Measurements from ENCODE around the gene FRAT2.

Gene FRAT2, protein sequence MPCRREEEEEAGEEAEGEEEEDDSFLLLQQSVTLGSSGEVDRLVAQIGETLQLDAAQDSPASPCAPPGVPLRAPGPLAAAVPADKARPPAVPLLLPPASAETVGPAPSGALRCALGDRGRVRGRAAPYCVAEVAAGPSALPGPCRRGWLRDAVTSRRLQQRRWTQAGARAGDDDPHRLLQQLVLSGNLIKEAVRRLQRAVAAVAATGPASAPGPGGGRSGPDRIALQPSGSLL

DNA sequence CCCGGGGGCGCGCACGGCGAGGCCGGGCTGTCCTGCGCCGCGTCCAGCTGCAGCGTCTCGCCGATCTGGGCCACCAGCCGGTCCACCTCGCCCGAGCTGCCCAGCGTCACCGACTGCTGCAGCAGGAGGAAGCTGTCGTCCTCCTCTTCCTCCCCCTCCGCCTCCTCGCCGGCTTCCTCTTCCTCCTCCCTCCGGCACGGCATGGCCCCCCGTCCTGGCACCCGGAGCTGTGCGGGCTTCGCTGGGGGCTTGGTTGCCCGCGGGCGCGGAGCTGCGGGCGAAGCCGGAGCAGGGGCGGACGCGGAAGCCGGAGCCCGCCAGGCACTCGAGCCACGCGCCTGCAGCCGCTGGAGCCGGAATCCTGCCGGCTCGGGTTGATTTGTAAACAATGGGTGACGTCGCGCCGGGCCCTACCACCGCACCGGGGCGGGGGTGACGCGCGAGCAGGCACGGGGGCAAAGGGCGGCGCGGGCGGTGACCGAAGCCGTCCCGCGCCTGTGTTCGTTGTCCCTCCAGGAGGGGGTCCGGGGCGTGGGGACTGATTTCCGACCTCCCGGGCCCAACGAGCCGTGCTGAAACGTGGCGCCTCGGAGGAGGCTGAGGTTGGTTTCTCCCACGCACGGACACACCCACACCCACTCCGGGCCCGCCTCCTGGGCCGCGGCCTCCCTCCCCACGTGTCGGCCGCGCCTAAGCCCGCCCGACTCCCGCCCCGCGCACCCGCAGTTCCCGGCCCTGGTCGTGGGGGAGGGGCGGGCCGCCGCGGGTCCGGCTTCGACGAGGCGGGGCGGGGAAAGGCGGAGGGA lies at the start of gene FRAT2:
FRAT2 (minus strand) TSS at position 360 of the 806 bp plus-strand sequence; CDS start at position 203, 157 bp downstream.
- peak; percentile 93 for DNase-seq

DNA sequence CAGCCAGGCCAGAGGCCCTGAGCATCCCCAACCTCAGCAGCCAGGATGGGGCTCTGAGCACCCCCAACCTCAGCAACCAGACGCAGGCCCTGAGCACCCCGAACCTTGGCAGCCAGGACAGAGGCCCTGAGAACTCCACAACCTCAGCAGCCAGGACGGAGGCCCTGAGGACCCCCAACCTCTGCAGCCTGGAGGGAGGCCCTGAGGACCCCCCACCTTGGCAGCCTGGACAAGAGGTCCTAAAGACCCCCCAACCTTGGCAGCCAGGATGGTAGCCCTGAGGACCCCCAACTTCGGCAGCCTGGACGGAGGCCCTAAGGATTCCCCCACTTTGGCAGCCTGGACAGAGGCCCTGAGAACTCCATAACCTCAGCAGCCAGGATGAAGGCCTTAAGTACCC lies 49.6 kb upstream of the FRAT2 start:
- no peak for DNase-seq

DNA sequence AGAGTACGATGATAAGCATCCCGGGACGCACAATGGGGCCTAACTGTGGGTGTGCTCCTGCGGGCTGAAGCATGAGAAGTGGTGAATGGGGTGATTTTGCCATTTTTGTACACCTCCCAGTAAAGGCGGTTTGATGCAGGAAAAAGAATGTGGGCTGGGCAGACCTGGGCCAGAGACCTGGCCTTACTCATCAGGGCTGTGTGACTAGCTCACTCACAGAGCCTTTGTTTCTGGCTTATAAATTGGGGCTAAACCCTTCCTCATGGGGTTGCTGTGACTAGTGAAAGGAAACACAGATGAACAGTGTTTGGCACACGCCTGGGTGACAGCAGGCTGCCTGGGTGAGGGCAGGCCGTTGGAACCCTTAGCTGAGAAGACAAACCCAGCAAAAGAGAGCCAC lies 48.6 kb upstream of the FRAT2 start:
- DNase-seq: no peak

DNA sequence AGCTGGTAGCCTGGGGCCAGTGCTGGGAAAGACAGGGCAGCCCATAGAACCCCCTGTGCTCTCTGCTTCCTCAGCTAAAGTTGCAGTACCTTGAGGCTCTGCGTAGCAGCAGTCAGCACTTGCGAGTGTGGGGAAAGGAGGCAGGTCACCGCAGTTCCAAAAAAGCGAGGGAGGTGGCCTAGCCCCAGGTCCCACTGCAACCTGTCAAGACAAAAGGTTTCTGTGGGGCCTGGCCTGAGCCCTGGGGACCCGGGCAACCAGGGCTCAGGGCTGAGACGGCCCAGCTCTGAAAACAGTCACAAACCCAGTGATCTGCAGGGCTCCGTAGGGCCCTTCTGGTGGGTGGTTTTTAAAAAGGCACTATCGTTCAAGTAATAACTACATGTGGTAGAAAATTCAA lies 47.1 kb upstream of the FRAT2 start:
- no peak for DNase-seq

DNA sequence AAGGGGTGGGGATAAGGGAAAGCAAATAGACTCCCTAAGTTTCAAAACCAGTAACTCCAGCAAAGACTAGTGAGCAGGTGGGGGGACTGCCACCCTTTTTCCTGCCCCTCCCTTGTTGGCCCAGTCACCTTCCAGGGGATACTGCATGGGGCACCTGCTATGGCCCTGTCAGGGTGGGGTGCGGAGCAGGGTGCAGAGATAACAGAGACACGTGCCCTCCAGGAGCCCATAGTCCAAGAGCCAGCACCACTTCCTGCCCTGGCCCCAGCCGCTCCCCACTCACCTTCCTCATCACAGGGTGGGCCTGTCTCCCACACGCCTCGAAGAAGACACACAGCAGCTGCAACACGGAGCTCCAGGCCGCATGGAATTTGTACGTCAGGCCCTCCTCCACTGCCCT lies 46.0 kb upstream of the FRAT2 start:
- no peak for DNase-seq

DNA sequence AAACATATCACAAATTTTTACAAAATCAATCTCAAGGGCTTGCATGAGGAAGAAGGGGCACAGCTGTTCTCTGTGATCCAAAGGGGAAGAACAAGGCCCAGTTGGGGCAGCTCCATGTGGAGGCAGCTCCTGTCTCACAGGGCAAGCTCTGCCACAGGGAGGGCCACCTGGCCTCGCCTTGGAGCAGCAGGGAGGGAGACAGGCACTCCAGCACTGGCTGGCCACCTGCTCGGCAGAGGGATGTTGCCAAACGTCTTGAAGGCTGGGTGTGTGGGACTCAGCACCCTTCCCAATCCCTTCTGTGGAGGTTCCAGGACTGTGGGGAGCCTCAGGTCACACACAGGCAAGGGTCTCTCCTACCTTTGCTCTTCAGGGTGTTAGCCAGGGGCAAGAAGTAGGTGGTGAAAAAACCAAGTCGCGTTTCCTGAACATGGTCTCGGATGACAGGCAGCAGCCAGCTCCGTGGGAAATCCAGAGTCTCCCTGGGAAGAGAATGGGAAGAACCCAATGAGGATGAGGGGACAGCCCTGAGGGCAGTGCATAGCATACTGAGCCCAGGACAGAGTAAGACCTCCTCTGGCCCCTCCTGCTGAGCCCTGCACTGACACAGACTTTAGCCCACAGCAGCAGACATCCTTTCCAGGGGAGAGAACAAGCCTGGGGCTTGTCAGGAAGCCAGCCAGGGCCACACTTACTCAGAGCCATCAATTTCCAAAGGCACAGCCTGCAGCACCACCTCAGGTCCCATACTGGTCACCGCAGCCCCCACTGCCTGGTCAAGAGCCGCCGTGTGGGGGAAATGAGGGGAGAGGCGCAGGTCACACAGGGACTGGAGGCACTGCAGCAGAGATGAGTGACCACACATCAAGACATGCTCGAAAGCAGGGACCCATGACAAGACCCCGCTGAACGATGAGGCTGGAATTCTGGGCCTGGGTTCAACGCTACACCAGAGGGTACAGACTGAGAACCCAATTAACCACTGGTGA lies 44.7 kb upstream of the FRAT2 start:
- DNase-seq: no peak

DNA sequence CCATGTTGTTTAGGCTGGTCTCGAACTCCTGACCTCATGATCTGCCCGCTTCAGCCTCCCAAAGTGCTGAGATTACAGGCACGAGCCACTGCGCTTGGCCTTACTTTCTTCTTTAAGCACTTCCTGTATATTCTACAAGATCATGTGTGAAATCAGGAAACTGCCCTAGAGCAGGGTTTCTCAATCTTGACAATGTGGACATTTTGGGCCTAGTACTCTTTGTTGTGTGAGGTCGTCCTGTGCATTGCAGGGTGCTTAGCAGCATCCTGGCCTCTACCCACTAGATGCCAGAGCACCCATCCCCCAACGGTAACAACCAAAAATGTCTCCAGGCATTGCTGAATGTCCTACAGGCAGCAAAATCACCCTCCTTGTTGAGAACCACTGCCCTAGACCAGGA lies 41.9 kb upstream of the FRAT2 start:
- DNase-seq: no peak

DNA sequence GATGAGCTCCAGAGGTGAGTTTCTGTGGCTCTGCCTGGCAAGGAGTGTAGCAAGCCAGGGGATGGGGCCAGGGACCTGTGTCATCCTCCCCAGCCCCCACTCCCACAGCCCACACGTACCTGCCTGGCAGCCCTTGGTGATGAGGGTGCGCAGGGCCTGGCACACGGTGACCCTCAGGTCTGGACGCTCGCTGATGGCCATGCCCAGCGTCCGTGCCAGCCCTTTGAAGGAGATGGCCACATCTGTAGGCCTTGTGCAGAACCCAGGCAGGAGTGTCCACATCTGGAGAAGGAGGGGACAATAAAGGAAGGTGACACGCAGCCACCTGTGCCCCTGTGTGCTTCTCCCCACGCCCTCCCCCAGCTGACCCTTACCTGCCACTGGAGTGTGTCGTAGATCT lies 38.9 kb upstream of the FRAT2 start:
- no peak for DNase-seq

DNA sequence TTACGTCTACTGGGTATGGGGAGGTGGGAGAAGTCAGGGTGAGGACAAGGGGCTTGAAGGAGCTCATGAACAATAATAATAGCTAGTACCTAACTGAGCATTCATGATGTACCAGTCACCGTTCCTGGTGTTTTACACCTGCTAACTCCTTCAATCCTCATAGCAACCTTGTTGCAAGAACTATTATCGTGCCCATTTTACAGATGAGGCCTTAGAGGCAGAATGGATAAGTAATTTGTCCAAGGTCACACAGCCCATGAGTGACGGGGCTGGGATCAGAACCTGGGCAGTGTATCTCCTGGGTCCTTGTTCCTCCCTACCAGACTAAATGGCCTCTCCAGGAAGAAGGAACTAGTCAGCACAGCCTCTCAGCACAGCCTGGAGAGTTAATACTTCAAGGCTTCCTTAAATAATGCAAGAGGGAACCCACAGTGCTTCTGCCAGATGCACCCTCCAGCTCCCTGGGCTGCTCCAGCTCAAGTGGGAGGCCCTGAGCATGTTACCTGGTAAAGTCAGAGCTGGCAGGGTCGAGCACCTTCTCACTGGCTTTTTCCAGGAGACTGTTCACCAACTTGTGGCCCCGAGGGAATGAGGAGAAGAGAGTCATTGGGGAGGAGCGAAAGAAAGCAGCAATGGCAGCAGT lies 37.8 kb upstream of the FRAT2 start:
- DNase-seq: no peak

DNA sequence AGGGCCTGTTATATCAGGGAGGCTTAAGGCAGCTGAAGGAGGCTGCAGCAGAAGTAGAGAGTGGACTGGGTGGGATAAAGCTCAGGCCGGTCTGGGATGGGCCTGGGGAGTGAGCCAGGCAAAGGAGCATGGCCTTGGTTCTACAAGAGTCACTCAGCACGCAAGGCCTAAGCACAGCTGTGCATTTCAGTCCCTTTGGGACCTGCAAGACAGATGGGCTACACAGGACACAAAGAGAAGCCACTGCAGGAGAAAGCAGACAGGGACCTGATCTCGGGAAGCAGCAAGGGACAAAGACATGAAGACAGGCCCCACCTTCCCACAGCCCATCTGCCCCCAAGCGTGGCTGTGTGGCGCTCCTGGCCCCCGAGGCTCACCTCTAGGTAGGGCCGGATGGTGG lies 37.2 kb upstream of the FRAT2 start:
- DNase-seq: no peak

DNA sequence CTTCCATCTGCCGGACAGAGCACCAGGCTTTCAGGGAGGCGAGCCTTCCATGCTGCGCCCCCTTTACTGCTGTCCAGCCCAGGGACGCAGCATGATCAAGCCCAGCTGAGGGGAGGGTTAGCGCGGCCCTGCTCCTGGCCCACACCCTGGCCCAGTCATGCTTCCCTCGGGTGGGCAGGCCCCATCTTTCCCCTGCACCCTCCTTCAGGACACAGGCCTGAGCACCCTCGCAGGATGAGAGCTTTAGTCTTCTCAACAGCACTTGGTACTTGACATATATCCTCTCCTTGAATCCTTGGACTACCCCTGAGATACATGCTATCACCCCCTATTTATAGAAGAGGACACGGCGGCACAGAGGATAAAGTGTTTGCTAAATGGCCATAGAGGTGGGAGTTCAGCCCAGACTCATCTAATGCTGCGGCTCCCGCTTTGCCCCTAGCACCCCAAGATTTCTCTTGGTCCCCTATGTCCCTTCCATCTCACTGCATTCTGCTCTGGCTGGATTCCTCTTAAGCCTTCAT lies 32.7 kb upstream of the FRAT2 start:
- no peak for DNase-seq

DNA sequence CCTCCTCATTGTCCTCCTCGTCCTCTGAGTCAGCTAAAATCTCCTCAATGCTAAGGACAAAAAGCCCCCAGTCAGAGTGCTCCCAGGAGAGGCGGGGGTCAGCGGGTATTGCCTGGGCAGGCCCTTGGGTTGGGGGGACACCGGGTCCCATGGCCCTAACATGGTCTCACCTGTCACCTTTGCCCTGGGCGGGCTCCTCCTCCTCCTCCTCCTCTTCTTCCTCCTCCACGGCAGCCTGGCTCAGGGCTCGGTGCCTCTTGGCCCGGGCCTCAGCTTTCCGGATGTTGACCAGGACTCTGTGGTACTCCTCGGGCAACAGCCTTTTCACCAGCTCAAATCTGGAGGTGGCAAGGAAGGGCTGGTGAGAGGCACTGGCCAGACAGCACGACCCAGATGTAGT lies 32.0 kb upstream of the FRAT2 start:
- DNase-seq: no peak

DNA sequence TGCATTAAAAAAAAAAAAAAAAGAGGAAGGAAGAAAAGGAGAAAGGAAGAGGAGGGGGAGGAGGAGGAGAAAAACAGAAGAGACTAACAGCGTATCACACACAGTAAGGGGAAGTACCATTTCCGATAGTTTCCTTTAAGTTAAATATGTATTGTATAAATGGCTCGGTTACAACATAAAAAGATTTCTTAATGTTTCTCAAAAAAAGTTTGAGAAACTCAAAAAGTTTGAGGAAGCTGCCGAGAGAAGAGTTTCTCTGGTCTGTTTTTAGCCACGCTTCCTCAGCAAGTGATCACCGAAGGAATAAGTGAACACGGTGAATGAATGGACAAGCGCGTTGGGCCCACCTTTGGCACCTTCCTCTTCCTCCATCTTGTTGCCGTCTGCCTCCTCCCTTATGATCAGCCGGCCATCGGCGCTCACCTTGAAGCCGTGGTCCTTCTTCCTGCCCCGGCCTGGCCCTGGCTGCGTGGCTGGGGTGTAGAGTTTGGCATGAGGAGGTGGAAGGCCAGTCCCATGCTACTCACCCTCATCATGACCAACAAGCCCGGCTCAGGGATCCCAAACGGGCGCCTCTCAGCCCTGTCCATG lies 31.3 kb upstream of the FRAT2 start:
- DNase-seq: no peak

DNA sequence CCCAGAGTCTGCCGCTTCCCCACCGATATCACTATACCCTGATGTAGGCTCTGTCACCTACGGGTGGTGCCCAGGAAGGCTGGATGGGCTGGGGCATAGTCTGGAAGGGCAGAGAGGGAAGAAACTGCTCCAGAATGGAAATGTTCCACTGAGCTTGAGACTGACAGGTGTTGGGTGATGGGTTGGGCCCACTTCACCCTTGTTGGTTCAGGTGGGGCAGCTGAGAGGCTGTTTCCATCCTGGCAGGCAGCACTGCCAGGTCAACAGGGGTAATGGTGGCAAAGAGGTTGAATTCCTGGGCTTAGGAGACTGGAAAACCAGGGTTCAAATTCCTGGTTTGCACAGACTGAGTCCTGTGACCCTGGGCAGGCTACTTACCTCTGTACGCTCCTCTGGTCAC lies 28.5 kb upstream of the FRAT2 start:
- DNase-seq: no peak

DNA sequence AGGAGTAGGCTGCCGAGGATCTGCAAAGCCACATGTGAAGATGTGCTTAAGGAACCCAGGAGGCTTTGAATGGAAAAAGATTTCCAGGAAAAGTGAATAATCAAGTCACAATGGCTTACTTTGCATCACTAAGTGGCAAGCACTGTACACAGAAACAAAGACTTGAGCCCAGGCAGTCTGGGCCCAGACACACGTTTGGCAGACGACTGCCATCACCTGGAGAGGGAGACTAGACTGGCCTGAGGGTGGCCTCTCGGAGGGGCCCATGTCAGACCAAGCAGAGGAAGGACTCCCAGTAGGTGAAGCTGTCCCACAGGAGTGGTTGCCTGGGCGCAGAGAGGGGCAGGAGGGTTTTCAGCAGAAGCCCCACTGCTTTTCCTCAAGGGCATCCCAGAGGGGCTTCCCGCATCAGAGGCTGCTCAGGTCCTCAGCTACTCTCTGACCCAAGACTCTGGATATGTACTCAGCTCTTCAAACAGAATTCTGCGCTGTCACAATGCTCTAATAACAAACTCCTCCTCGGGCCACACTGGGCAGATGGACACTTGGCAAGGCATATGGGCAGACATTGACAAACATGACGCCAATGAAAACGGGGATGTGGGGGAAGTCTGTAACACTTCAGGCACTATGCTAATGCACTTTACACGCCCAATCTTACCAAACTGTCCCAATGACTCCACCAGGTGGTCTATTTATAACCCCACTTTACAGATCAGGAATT lies 27.9 kb upstream of the FRAT2 start:
- no peak for DNase-seq

DNA sequence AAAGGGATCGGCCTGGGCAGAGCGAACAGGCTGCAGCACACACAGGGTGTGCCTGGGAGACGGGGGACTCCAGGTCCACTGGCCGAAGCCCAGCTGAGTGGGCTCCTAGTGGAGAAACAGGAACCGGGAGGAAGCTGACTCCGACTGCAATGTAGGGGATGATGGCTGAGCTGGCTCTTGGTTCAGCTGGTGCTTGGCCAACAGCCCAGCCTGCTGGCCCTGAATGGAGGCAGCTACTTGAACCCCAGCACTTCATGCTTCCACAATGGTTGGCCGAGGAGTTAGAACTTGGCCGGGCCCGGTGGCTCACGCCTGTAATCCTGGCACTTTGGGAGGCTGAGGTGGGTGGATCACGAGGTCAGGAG lies 27.0 kb upstream of the FRAT2 start:
- DNase-seq: no peak

DNA sequence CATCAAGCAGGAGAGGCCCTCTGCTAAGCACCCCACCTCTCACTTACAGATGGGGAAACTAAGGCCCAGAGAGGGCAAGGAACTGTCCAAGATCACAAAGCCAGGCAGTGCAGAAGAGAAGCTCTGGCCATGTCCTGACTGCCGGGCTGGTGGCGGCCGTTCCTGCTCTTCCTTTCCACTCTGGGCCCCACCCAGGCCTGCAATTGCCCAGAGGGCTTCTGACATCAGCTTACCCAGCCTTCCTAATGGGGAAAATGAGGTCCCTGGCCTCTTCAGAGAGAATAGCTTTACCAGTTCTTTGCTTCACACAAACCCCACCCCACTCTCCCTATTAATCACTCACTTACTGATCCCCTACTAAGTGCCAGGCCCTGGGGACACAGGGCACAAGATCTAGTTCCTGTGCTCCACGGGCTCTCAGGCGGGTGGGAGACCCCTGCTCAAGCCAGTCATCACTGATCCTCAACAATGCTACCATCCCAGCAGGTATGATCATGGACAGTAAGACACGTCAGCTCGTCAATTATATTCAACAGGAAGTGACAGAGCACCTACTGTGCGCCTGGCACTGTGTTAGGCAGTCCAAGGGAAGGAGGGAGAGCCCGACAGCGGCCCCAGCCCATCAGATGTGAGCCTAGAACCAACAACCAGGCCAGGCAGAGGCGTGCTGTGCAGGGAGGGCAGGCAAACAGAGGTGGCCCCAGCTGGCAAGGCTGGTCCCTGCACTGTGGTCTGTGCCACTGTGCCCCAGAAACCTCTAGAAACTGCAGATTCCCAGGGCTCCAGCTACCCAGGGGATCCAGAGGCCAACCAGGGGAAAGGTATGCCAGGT lies 26.4 kb upstream of the FRAT2 start:
- no peak for DNase-seq

DNA sequence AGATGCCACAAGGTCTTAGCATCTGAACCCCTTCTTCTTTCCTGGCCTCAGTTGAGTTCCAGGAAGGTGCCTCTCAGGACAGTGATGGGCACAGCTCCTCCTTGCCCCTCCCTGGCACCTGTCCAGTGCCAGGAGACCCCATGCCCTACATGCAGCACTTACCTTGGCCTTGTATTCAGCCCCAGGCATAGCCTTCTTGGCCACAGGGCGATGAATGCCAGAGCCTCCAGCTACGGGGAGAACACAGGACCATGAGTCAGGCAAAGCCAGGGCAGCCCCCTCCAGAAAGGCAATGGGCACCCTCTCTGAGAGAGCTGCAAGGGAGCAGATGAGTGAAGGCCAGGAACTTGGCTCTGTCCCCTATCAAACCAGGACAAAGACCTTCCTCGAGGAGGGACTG lies 24.3 kb upstream of the FRAT2 start:
- DNase-seq: no peak

DNA sequence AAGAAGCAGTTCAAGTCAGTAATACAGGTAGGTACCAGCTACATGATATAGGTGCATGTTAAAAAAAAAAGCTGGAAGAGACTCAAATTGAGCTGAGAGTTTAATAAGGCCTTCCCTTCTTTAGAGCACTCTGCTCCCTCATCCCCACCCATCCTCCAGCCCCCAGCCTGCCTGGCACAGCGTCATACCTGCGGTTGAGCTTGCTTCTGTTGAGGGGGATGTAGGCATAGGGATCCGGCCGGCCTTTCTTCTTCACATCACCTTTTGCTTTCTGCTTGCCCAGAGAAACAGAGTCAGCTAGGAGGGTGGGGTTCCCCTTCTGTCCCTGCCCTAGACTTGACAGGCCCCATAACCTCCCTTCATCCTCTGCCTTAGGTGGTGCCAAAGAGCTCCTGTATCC lies 23.8 kb upstream of the FRAT2 start:
- DNase-seq: no peak

DNA sequence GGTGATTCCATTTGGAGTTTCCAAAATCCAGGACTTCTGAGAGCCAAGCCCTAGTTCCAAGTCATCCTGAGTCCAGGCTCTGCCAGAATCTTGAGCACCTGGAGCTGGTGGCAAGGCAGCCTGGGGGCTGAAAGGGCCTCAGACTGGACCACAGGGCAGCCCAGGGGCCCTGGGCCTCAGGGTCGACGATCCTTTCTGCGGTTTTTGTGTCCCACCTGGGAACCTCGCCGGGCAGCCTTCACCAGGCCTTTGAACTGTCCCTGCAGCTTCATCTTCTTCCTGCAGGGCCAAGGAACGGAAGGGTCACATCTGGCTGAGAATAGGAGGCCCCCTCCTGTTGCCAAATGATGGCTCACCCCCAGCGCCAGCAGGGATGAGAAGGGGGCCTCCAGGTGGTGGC lies 22.4 kb upstream of the FRAT2 start:
- DNase-seq: no peak
